Measurements from ENCODE around the gene RAB27B. TPM values are rescaled to one million over a fixed set of nuclear protein-coding genes. Genes with fewer than 3 reads are reported as not detected.

Gene RAB27B
- total and polyA plus RNA-seq, 2 of the 8 experiments (the other 6 are each of a cell fraction or from before 2014, with no cell fraction given), result 0.05 to 0.60 TPM

GRCh38 chr18:54877076-54877475 lies 48.8 kb downstream of the RAB27B start (continued):
- TF ChIP-seq SAP30 (IDR thresholded peaks at IDR 0.05; ENCODE audit: insufficient read depth, insufficient replicate concordance, low read length) (no peak), E2F6 (IDR thresholded peaks at IDR 0.05) (no peak), ATF3 (IDR thresholded peaks at IDR 0.05; ENCODE audit: insufficient read depth, low read depth, low read length) (no peak), CEBPB (IDR thresholded peaks at IDR 0.05; ENCODE audit: low read depth, low read length) (no peak), EZH2 (IDR thresholded peaks at IDR 0.05; ENCODE audit: low read depth, low read length, severe bottlenecking) (no peak)
